Keratinocyte (primary cell): ENCODE data around the gene BORCS5. TPM values are rescaled to one million over a fixed set of nuclear protein-coding genes. Genes with fewer than 3 reads are reported as not detected.

Experiments used
- DNase-seq: peaks from one replicate; pipeline ENCODE4 v3.0.0-alpha.2; 2011; ENCODE audit warnings: low read depth, missing footprints, low spot score
- FAIRE-seq: peaks from 2 replicates; lab custom pipeline; 2011; peaks lifted over from hg19 to GRCh38; lab: Jason Lieb, UNC
- H2AFZ ChIP-seq: 2 replicates; pipeline ENCODE4 v1.6.0; 2012; ENCODE audit warnings: low read length, control low read depth, inconsistent platforms; ENCODE audit not compliant: control insufficient read depth
- H3K27ac ChIP-seq: 2 replicates; pipeline ENCODE4 v1.5.1; 2011; ENCODE audit warnings: low read length; ENCODE audit not compliant: control insufficient read depth, insufficient read depth
- H3K27me3 ChIP-seq: 3 replicates; pipeline ENCODE4 v1.6.0; 2011; ENCODE audit warnings: low read length; ENCODE audit not compliant: control insufficient read depth, insufficient read depth; ENCODE audit errors: extremely low read depth
- H3K36me3 ChIP-seq, 2 experiments: 2 replicates in 1 of 2; 3 replicates in 1 of 2; pipeline ENCODE4 v1.5.1; 2011; ENCODE audit warnings: low read length in 2 of 2, mild to moderate bottlenecking in 1 of 2; ENCODE audit not compliant: control insufficient read depth in 2 of 2, insufficient read depth in 2 of 2; ENCODE audit errors: extremely low read depth in 1 of 2
- H3K4me1 ChIP-seq: 3 replicates; pipeline ENCODE4 v1.5.1; 2011; ENCODE audit warnings: low read length; ENCODE audit not compliant: control insufficient read depth, insufficient read depth; ENCODE audit errors: extremely low read depth
- H3K4me2 ChIP-seq: 3 replicates; pipeline ENCODE4 v1.6.0; 2011; ENCODE audit warnings: low read depth, low read length; ENCODE audit not compliant: control insufficient read depth, insufficient read depth; ENCODE audit errors: extremely low read depth
- H3K4me3 ChIP-seq, 3 experiments: fragments of 200-600 bp in 1 of 3; sonication (generic) in 1 of 3; 2 replicates in 2 of 3; 3 replicates in 1 of 3; pipeline ENCODE4 v1.5.1; 2011 to 2016; ENCODE audit warnings: low read length in 3 of 3, mild to moderate bottlenecking in 3 of 3, control low read depth in 2 of 3, inconsistent platforms in 1 of 3, low read depth in 1 of 3, mixed read lengths in 1 of 3, mixed run types in 1 of 3, moderate library complexity in 1 of 3; ENCODE audit not compliant: control insufficient read depth in 2 of 3, insufficient read depth in 2 of 3; ENCODE audit errors: extremely low read depth in 1 of 3
- H3K79me2 ChIP-seq: 2 replicates; pipeline ENCODE4 v1.6.0; 2012; ENCODE audit warnings: low read length; ENCODE audit not compliant: control insufficient read depth, insufficient read depth
- H3K9ac ChIP-seq: 3 replicates; pipeline ENCODE4 v1.6.0; 2011; ENCODE audit warnings: low read length; ENCODE audit not compliant: control insufficient read depth, insufficient read depth; ENCODE audit errors: extremely low read depth
- H3K9me1 ChIP-seq: 3 replicates; pipeline ENCODE4 v1.6.0; 2011; ENCODE audit warnings: low read length; ENCODE audit not compliant: control insufficient read depth, insufficient read depth; ENCODE audit errors: extremely low read depth
- H3K9me3 ChIP-seq: 2 replicates; pipeline ENCODE4 v1.5.1; 2012; ENCODE audit warnings: low read depth, low read length; ENCODE audit not compliant: control insufficient read depth
- H4K20me1 ChIP-seq: 3 replicates; pipeline ENCODE4 v1.6.0; 2011; ENCODE audit warnings: low read length; ENCODE audit not compliant: control insufficient read depth, insufficient read depth; ENCODE audit errors: extremely low read depth
- EZH2 ChIP-seq: IDR thresholded peaks from one replicate; pipeline ENCODE4 v1.6.1; 2012; ENCODE audit warnings: inconsistent platforms, mild to moderate bottlenecking, low read length, moderate library complexity
- dilution Hi-C: fragments of 300-500 bp; cut with MboI; formaldehyde crosslinking; loops from one replicate; pipeline ENCODE4 v1.7.0; 2020; ENCODE audit warnings: low sequenced_read_pairs; ENCODE audit not compliant: extremely low pct_ligation_motif_present
- polyA plus RNA-seq, 5 experiments: library from polyadenylated mRNA; depleted of rRNA in 3 of 5; stranded (reverse) in 3 of 5; stranded (forward) in 1 of 5; unstranded in 1 of 5; fragments of >200 nt; gene quantifications; 1 replicate in 1 of 5; 2 replicates in 3 of 5; 3 replicates in 1 of 5; pipeline versions ENCODE4 v1.2.1 to v1.2.3, GENCODE V29; 2011 to 2012; ENCODE audit warnings: missing spikeins in 2 of 5, low read depth in 1 of 5, low replicate concordance in 1 of 5
- TF ChIP-seq, protein P1 (sequence below), 3 experiments: IDR thresholded peaks in 1 of 3; conservative IDR thresholded peaks in 1 of 3; optimal IDR thresholded peaks in 1 of 3; 2 replicates in 2 of 3; 3 replicates in 1 of 3; pipeline versions ENCODE3 to v1.5.1; 2011; ENCODE audit warnings: low read length in 3 of 3, mild to moderate bottlenecking in 3 of 3, moderate library complexity in 2 of 3, control low read depth in 1 of 3, inconsistent platforms in 1 of 3; ENCODE audit not compliant: insufficient read depth in 2 of 3; ENCODE audit errors: extremely low read depth in 1 of 3

The BORCS5 gene
- polyA plus RNA-seq, 1 donor (not counting 4 experiments of a cell fraction or from before 2014, with no cell fraction given) = 5.4 TPM

DNA sequence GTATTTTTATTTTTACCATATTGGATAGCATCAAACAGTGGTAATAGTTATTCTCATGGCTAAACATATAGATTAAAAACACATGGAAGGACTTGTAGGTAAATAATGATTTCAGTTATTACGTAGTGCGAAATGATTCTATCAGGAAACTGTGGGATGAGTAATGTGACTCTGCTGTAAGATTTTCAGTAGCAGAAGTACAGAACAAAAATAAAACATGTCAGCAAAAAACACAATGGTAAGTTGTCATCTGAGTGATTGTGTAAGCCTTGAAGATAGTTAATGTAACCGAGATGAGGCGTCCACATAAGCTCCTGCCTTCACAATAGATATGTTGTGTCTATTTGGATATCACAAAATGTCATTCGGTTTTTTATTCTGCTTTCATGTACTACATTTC is 99.8 kb downstream of the BORCS5 start:
- no peak for FAIRE-seq
- Histone ChIP-seq H4K20me1 (no peaks in the 10 kb centered on the region), H3K9me1 (no peaks in the 10 kb centered on the region), H3K4me3 (no peak overlapping the region), H3K27me3 (no peaks in the 10 kb centered on the region), H3K36me3 (no peaks in the 10 kb centered on the region), H3K4me2 (no peak overlapping the region), H3K9me3 (no peaks in the 10 kb centered on the region), H3K27ac (no peak overlapping the region), H3K9ac (no peak overlapping the region), H3K79me2 (no peaks in the 10 kb centered on the region), H3K4me1 (no peaks in the 10 kb centered on the region), H2AFZ (no peak overlapping the region)
- no peak for DNase-seq
- dilution Hi-C loops = no loop called here
- TF ChIP-seq, protein P1, sequence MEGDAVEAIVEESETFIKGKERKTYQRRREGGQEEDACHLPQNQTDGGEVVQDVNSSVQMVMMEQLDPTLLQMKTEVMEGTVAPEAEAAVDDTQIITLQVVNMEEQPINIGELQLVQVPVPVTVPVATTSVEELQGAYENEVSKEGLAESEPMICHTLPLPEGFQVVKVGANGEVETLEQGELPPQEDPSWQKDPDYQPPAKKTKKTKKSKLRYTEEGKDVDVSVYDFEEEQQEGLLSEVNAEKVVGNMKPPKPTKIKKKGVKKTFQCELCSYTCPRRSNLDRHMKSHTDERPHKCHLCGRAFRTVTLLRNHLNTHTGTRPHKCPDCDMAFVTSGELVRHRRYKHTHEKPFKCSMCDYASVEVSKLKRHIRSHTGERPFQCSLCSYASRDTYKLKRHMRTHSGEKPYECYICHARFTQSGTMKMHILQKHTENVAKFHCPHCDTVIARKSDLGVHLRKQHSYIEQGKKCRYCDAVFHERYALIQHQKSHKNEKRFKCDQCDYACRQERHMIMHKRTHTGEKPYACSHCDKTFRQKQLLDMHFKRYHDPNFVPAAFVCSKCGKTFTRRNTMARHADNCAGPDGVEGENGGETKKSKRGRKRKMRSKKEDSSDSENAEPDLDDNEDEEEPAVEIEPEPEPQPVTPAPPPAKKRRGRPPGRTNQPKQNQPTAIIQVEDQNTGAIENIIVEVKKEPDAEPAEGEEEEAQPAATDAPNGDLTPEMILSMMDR (optimal IDR thresholded peaks at IDR 0.05 in 1 of 3, IDR thresholded peaks at IDR 0.05 in 1 of 3, conservative IDR thresholded peaks at IDR 0.05 in 1 of 3; ENCODE audit: extremely low read depth in 1 of 3, insufficient read depth in 2 of 3, low read length in 3 of 3) = no peak
- TF ChIP-seq EZH2 = no peak

DNA sequence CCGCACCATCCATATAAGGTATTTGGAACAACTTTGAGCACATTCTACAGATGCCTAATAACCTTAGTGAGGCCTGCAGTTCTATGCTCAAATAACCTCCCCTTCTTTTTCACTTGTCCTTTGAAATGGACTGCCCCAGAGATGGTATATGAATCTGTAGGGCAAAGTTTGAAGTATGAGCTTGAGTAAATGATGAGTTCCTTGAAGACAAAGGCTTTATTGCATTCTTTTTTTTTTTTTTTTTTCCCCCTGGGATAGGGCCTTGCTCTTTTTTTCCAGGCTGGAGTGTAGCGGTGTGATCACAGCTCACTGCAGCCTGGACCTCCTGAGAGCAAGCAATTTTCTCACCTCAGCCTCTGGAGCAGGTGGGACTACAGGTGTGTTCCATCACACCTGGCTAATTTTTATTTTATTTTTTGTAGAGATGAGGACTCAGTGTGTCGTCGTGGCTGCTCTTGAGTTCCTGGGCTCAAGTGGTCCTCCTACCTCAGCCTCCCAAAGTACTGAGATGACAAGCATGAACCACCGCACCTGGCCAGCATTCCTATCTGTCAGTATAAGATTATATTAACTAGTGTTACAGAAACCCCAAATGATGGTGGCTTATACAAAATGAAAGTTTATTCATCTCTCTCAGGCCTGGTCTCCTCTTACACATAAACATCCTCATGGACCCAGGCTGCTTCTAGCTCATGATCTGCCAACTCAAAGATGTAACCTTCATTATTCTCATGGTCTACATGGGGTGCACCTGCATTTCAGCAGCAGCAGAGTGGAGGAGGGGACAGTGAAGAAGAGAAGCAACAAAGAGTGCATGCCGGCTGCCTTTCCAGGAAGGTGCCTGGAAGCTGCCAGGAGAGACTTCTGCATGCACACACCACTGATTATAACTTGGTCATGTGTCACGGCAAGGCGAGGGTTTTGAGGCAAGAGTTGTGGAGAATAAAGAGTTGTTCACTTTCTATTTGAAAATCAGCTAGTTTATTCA is 104.4 kb downstream of the BORCS5 start:
- no peak for DNase-seq
- Histone ChIP-seq H3K27me3 (no peaks in the 10 kb centered on the region), H3K4me2 (no peak overlapping the region), H3K4me3 (no peak overlapping the region), H3K27ac (no peak overlapping the region), H3K79me2 (no peaks in the 10 kb centered on the region), H3K9me3 (no peaks in the 10 kb centered on the region), H3K36me3 (no peaks in the 10 kb centered on the region), H3K4me1 (no peaks in the 10 kb centered on the region), H2AFZ (no peak overlapping the region), H3K9ac (no peak overlapping the region), H3K9me1 (no peaks in the 10 kb centered on the region), H4K20me1 (no peaks in the 10 kb centered on the region)
- FAIRE-seq = no peak
- TF ChIP-seq, protein P1 (optimal IDR thresholded peaks at IDR 0.05 in 1 of 3, IDR thresholded peaks at IDR 0.05 in 1 of 3, conservative IDR thresholded peaks at IDR 0.05 in 1 of 3; ENCODE audit: extremely low read depth in 1 of 3, insufficient read depth in 2 of 3, low read length in 3 of 3) = no peak
- TF ChIP-seq EZH2 = no peak
- dilution Hi-C loops = no loop called here
